Left lobe of liver (tissue), 2 donors: ENCODE measurements around the gene COX19. TPM values are rescaled to one million over a fixed set of nuclear protein-coding genes. Genes with fewer than 3 reads are reported as not detected.
"Not testable (repeated sequence)": the region's sequence is repeated elsewhere in the genome, so short reads cannot be mapped to it uniquely, and the experiment has no call there.

Experiments used
- ATAC-seq: fragments of 200-7000 bp; cut with Tn5 transposase; one replicate; pipeline ENCODE4 v1.9.1; 2020; ENCODE audit warnings: mild to moderate bottlenecking, moderate library complexity
- DNase-seq: peaks from one replicate; pipeline ENCODE4 v3.0.0-alpha.2; 2020; ENCODE audit warnings: low spot score
- total RNA-seq: library from RNA; stranded (reverse); gene quantifications from one replicate; pipeline ENCODE4 v1.2.1, GENCODE V29; 2021
- donor health status: DM: no; HTN: no; CAD: no; lungs with moderate emphysema.
- donor health status: DM: no; HTN: yes; CAD: no.

COX19 gene
- total RNA-seq, 1 donor from 2014 or later = 5.2 TPM

DNA sequence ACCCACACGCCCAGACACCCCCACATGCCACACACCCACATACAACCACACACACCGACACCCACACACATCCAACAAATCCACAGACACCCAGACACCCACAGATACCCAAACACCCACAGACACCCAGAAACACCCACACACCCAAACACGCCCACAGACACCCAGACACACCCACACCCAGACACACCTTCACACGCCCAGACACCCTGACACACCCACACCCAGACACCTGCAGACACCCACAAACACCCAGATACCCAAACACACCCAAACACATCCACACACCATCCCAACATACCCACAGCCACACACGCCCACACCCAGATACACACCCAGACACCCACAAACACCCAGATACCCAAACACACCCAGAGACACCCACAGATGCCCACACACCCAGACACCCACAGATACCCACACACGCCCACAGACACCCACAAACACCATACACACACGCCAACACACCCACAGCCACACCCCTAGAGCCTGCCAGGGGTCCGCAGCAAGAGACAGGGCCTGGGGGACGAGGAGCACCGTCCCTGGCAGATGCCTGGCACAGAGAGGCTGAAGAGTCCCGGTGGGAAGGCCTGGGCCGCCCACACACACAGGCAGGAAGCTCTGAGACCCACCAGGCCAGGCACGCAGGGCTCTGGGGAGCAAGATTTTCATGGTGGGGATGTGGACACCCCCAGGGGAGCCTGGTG lies 36.1 kb upstream of the COX19 start:
- DNase-seq (no peak), ATAC-seq (no peak)

DNA sequence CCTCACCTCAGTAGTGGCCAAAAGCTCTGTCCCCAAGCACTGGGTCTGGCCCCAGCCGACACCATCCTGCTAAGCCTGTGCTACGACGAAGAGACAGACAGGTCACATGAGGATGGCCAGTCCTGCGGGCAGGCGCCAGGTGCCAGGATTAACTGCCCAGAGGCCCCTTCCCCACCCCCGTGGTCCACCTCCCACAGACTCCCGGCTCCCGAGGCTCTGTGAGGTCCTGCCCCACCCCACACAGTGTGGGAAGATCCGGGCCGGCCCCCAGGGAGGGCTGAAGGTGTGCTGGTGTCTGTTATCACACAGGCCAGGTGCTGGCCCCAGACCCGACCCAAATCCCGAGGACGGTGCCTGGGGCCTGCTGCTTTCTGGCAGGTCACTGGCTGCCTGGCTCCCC lies 34.9 kb upstream of the COX19 start:
- DNase-seq (no peak), ATAC-seq (no peak)

DNA sequence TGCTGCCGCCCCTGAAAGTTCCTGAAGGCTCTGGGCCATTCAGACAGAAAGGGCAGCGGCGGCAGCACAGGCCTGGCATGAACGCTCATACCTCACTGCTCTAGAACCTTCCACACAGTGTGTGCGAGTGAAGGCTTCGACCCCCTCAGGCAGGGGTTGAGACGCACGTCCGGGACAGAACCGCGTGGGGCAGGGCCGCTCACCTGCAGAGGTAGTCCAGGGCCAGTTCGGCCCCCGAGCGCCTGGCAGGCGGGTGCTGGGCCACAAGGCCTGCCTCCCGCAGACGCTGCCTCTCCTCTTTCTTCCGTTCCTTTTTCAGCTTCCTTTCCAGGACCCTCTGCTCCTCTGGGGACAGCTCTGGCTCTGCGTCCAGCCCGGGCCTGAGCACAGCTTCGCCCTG lies 34.4 kb upstream of the COX19 start:
- DNase-seq (no peak), ATAC-seq (no peak)

DNA sequence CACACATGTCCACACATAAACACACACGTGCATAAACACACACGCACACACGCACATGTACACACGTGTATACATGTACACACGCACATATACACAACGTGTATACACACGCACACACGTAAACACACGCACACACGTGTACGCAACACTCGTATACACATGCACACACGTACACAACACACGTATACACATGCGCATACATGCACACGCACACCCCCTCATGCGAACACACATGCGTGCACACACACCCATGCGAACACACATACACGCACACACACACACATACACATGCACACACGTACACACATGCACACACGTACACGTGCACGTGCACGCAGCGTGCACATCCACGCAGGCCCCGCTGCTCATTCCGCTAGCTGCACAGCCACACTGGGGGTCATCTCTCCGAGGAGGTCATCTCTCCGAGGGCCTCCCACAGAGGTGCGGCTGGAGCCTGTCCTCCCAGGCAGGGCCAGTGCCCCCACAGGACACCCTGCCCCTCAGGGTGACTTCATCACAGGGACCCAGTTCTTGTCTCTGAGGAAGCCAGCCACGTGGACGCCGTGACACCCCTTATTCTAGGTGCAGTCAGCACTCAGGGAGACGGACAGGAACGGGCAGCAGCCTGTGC lies 33.5 kb upstream of the COX19 start:
- DNase-seq (no peak), ATAC-seq (no peak)

DNA sequence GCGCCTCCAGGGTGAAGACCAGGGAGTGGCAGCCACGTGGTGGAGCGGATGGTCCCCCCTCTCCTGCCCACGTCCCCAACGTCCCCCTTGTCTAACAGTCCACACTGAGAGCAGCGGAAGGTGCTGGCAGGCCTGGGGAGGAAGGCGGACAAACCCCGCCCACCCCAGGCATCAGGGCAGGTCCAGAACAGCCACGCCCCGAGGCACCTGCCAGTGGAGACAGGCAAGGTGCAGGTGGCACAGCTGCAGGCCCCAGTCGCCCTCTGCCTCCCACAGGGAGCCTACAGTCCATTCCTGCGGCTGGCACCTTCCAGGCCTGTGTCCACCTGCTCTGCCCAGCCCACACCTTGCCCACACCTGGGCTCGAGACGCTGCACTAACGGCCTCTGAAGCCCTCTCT lies 32.6 kb upstream of the COX19 start:
- DNase-seq = no peak

DNA sequence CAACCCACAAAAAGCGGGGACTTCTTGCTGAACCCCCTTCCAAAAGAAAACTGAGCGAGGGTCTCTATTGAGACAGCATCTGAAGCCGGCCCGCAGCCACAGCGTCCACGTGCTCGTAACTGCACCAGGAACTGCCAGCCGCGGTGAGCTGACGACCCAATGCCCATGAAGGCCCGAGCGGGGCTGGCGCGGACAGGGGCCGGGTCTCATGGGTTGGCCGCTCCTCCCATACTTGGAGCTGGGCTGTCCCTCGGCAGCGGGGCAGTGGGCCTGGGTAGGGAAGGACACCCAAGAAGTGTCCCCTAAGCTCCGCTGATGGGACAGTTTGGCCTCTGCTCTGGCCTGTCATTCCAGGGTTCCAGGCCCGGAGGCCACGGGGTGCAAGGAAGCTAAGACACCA lies 30.0 kb upstream of the COX19 start:
- ATAC-seq = no peak

More for the DNA sequence above, 32.6 kb upstream of the COX19 start:
- ATAC-seq = no peak

DNA sequence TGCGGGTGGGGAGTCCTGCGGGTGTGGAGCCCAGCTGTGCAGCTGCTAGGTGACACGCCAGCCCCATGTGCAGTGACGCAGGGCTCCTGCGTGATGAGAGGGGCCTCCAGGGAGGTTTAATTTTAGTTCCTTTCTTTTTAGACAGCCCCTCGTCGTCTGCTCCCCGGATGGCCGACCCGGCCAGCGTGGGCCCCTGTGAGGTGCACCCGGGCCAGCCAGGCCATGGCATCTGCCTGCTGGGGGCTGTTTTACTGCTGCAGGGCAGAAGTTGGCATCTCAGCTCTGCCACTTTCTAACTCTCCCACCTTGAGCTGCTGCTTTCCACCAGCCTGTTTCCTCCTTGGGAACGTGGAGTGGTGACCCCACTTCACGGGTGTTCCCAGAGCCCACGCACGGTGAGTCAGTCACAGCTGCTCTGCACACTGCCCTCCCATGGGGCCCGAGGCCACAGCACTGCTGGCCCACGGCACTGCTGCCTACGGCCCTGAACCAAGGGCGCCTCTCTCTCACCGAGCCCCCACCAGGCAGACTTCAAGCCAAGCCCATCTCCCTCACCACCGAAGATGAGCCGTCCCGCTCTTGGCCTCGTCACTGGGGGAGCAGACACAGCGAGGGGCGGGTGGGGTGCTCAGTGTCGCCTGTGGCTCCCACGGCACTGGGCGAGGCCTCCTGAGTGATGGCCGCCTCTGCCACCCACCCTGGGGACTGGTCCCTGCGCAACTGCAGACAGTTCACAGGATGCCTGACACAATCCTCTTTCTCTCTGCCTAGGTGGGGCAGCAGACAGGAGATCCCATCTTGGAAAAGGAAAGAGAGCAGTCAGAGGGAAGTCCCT lies 28.9 kb upstream of the COX19 start:
- ATAC-seq = no peak
- no peak for DNase-seq

More for the DNA sequence above, 30.0 kb upstream of the COX19 start:
- DNase-seq = no peak

DNA sequence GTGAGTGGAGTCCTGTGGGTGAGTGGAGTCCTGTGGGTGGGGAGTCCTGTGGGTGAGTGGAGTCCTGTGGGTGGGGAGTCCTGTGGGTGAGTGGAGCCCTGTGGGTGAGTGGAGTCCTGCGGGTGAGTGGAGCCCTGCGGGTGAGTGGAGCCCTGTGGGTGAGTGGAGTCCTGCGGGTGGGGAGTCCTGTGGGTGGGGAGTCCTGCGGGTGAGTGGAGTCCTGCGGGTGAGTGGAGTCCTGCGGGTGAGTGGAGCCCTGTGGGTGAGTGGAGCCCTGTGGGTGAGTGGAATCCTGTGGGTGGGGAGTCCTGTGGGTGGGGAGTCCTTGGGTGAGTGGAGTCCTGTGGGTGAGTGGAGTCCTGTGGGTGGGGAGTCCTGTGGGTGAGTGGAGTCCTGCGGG lies 27.1 kb upstream of the COX19 start:
- not testable (repeated sequence) for DNase-seq, ATAC-seq

DNA sequence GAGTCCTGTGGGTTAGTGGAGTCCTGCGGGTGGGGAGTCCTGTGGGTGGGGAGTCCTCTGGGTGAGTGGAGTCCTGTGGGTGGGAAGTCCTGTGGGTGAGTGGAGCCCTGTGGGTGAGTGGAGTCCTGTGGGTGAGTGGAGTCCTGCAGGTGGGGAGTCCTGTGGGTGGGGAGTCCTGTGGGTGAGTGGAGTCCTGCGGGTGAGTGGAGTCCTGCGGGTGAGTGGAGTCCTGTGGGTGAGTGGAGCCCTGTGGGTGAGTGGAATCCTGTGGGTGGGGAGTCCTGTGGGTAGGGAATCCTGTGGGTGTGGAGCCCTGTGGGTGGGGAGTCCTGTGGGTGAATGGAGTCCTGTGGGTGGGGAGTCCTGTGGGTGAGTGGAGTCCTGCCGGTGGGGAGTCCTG lies 26.7 kb upstream of the COX19 start:
- DNase-seq, ATAC-seq: not testable (repeated sequence)

DNA sequence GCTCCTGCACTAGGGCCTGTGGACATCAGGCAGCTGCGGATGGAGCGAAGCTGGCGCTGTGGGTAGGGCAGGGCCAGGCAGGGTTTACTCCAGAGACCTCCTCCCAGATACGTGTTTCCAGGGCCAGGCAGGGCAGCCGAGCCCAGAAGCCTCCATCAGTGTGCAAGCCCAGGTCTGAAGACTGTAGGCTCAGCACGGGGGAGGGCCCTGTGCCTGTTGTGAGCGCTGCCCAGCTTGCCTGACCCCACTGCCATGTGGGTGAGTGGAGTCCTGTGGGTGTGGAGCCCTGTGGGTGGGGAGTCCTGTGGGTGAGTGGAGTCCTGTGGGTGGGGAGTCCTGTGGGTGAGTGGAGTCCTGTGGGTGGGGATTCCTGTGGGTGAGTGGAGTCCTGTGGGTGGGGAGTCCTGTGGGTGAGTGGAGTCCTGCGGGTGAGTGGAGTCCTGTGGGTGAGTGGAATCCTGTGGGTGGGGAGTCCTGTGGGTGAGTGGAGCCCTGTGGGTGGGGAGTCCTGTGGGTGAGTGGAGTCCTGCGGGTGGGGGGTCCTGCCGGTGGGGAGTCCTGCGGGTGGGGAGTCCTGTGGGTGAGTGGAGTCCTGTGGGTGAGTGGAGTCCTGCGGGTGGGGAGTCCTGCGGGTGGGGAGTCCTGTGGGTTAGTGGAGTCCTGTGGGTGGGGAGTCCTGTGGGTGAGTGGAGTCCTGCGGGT lies 25.9 kb upstream of the COX19 start:
- ATAC-seq, DNase-seq: not testable (repeated sequence)

DNA sequence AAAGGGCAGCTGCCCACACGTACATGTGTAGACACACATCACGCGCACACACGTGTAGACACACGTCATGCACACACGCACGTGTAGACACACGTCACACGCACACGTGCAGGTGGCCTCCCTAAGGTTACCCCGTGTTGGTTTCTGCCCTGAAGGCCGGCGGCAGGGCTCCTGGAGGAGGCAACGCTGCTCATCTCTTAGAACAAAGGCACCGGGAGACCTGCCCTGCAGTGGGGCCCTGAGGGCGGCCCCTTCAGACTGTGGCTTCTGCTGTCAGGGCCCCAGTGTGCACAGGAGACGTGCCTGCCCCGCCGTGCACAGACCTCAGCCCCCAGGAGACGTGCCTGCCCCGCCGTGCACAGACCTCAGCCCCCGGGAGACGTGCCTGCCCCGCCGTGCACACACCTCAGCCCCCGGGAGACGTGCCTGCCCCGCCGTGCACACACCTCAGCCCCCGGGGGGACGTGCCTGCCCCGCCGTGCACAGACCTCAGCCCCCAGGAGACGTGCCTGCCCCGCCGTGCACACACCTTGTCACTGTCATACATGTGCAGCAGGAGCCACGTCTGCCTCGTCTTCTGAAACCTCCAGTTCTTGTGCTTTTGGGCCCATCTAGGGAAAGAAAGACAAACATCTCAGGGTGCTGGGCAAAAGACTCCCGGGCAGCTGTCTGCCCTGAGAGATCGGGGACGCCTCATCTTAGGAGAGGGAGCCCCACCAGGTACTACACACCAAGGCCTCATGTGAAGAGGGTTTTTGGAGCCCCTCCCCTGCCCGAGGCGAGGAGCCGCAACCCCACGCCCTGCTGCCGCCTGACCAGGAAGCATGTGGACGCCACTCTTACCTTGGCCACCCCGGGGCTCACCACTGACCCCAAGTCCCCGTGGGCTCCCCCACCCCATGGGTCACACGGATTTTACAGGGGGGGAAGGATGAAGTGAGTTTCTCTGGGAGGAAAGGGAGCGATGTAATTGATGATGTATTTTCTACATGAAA lies 24.9 kb upstream of the COX19 start:
- no peak for ATAC-seq
- DNase-seq = no peak

DNA sequence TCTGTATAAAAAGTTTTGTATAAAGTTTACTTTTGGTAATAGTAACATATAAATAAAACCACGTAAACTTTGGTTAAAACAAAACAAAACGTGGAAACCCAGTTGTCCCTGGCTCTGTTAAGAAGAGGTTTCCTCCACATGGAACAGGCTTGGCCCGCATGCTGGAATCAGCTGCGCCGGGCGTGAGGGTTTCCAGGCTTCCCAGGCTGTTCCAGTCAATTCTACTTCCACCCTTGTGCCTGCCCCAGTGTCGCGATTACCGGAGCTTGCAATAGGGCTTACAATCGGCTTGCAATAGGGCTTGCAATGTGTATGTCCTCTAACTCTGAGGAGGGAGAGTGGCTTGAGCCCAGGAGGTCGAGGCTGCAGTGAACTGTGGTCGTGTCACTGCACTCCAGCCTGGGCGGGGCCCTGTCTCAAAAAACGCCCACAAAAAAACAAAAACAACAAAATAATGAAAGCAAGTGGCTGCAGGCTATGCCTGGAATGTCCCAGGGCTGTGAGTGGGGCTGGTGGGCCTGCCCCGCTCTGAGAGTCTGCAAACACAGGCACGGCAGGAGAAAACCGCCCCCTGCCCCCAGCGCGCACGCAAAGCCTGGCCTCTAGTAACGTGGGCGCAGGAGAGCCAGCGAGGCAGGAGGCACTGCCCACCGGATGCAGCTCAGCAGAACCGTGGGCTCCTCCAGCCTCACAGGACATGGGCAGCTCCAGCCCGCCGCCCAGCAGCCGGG lies 24.0 kb upstream of the COX19 start:
- ATAC-seq (no peak), DNase-seq (no peak)

DNA sequence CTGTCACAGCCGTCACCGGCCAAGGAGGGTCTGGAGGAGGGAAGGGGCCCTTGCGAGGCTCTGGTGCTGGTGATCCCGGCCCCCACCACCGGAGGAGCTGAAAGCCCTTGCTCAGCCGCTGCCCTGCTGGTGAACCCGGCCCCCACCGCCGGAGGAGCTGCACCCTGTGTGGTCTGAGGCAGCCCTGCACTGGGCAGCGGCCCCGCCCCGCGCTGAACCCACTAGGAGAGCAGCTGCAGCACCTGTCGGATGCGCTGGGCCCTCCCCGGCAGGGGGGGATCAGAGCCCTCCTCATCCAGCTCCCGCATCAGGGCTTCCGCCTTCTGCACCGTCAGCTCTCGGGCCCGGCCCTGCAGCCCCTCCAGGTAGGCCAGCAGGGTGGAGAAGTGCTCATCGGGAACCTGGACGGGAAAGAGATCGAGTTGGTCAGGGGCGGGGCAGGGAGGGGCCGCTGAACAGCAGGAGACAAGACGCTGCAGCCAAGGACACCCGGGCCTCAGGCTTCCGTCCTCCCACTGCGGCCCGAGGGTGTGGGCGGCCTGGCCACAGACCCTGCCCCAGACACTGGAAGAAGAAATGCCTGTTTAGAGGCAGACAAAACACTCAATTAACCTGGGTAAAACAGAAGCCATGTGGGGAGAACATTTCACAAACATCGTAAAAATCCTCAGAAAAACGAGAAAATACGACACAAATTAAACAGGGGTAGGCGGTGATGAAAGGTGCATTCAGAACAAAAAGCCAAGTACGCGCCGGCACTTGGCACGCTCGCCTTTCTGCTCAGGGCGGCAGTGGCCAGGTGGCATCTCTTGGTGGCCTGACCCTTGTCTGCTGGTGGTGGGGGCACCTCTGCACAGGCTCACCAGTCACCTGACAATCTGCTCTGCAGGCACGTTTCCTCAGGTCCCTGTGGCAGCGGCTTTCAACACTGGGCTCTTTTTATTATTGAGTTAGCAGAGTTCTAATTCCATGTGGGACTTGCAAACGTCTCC lies 22.4 kb upstream of the COX19 start:
- ATAC-seq (no peak), DNase-seq (no peak)

DNA sequence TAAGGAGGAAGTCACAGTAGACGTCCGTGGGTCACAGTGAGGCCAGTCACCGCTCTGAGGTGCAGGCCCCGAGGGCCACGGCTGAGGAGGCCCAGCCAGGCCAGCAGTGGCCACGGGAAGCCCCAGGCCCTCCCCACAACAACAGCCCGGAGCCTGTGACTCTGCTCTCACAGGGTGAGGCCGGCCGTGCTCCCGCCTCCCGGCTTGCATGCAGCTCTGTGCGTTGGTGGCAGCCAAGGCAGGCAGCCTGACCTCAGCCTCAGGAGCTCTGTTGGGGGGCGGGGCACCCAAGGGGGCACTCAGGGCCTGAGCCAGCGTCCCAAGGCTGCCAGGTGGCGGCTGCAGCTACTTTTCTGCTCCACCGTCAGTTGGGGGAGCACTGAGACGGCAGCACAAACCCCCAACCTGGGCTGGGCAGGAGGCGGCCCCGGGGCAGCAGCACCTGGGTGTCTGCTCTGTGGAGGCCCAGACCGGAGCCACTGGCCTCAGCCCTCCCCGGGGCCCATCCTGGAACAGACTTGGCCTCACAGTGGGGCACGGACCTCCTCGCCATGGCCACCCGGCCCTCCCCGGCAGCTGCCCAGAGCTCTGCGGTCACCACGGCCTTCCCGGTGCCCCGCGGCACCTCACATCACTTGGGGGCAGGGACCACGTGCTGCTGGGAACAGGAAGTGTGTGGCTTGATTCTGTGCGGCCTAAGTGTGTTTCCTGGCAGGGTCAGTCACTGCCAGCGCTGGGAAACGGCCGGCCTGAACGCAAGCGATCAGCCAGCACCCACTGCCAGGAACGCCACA lies 20.9 kb upstream of the COX19 start:
- ATAC-seq (no peak), DNase-seq (no peak)

DNA sequence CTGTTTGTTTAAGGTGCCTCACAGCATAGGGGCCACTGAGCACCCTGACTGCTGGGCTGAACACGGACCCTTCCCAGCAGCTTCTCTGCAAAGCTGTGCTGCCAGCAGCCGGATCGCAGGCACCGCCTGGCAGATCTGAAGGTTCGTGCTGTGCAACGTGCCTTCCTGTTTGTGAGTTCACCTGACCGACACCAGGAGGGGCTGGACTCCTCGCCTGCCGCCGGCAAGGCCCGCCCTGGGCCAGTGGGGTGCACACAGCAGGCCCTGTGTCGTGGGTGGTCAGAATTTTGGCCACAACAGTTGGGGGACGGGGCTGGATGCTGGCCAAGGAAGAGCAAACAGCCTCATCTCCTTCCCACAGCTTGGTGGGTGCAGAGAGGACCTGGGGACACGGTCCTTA lies 20.2 kb upstream of the COX19 start:
- ATAC-seq (no peak), DNase-seq (no peak)

DNA sequence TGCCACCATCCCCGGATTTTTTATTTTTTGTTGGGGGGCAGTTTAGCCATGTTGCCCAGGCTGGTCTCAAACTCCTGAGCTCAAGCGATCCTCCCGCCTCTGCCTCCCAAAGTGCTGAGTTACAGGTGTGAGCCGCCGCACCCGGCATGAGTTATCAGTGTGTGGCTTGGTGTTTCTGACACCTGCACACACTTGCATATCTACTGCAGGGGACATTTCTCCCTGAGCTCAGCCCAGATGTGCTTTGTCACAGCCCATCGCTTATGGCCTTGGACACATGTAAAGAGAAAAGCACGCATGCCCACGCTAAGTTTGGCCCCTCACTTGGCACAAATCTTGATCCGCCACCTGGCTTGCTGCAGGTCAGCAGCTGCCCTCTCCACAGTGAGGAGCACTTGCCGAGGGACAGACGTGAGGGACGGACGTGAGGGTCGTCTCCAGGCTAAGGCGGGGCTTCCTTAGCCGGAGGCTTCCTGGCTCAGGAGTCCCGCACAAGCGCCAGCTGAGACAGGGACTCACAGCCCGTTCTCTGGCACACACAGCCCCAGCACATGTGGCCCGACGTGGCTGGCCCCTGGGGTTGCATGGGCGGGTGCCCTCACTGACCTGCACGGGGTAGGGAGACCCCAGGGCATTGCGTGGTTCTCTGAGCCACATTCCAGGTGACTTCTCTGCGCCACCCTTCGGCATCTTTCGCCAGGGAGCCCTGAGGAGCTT lies 19.4 kb upstream of the COX19 start:
- no peak for DNase-seq

More for the DNA sequence above, 19.4 kb upstream of the COX19 start:
- ATAC-seq = no peak
